A549 (cell line): ENCODE results near the gene SBNO1. TPM values are rescaled to one million over a fixed set of nuclear protein-coding genes. Genes with fewer than 3 reads are reported as not detected.
"Not testable (repeated sequence)": the region's sequence is repeated elsewhere in the genome, so short reads cannot be mapped to it uniquely, and the experiment has no call there.

Experiments used
- ATAC-seq, 2 experiments: fragments of 200-7000 bp in 1 of 2; fragments of >200 bp in 1 of 2; cut with Nextera tagmentation in 1 of 2; cut with Tn5 transposase in 1 of 2; 3 replicates each; pipeline versions ENCODE4 v1.8.0 to v1.9.1; 2018 to 2020; ENCODE audit warnings: mild to moderate bottlenecking in 1 of 2, moderate library complexity in 1 of 2
- CTCF ChIA-PET: fragments of 300-600 bp; sonication (Branson Sonifier 250); formaldehyde crosslinking; extraction: SDS; loops from one replicate; lab custom pipeline; 2021; ENCODE audit warnings: antibody characterized with exemption, inconsistent platforms; lab: Yijun Ruan, JAX
- POLR2A ChIA-PET: fragments of 350-600 bp; formaldehyde crosslinking; extraction: SDS; loops from one replicate; lab custom pipeline; 2021; ENCODE audit warnings: antibody characterized with exemption, inconsistent platforms; lab: Yijun Ruan, JAX
- DNase-seq, 2 experiments: peaks; one replicate each; pipeline versions ENCODE4 v3.0.0 to v3.0.0-alpha.2; 2011 to 2016; ENCODE audit warnings: low read depth in 1 of 2, low spot score in 1 of 2
- FAIRE-seq: peaks from 2 replicates; lab custom pipeline; 2011; peaks lifted over from hg19 to GRCh38; lab: Jason Lieb, UNC
- H3K27ac ChIP-seq, 2 experiments: fragments of >200 bp; sonication (Bioruptor Twin); formaldehyde crosslinking; 3 replicates each; pipeline ENCODE4 v1.5.1; 2016 to 2017
- H3K4me1 ChIP-seq: fragments of >200 bp; sonication (Bioruptor Twin); formaldehyde crosslinking; 3 replicates; pipeline ENCODE4 v1.6.1; 2016
- H3K4me2 ChIP-seq: fragments of >200 bp; sonication (Bioruptor Twin); formaldehyde crosslinking; 3 replicates; pipeline ENCODE4 v1.6.1; 2016
- H3K4me3 ChIP-seq: fragments of >200 bp; sonication (Bioruptor Twin); formaldehyde crosslinking; 3 replicates; pipeline ENCODE4 v1.5.1; 2016
- H3K9me3 ChIP-seq: fragments of >200 bp; sonication (Bioruptor Twin); formaldehyde crosslinking; 3 replicates; pipeline ENCODE4 v1.6.1; 2016
- FOSL2 ChIP-seq, 2 experiments: fragments of 450-650 bp in 1 of 2; fragments of >200 bp in 1 of 2; sonication (Bioruptor Twin) in 1 of 2; formaldehyde crosslinking; IDR thresholded peaks; 2 replicates each; pipeline versions ENCODE4 v1.5.0 to v1.6.1; 2016 to 2020; ENCODE audit warnings: mild to moderate bottlenecking in 1 of 2, moderate library complexity in 1 of 2
- HOXB5 ChIP-seq: fragments of 250-450 bp; sonication (Bioruptor Pico); IDR thresholded peaks from 2 replicates; pipeline ENCODE4 v1.5.0; 2020; ENCODE audit warnings: mild to moderate bottlenecking, moderate library complexity
- JUN ChIP-seq, 2 experiments: fragments of >200 bp; sonication (Bioruptor Twin); formaldehyde crosslinking; IDR thresholded peaks; 2 replicates in 1 of 2; 3 replicates in 1 of 2; pipeline ENCODE4 v1.6.1; 2016 to 2017
- JUNB ChIP-seq: fragments of >200 bp; sonication (Bioruptor Twin); formaldehyde crosslinking; IDR thresholded peaks from 2 replicates; pipeline ENCODE4 v1.6.1; 2016
- KDM1A ChIP-seq: fragments of 200-600 bp; sonication (generic); IDR thresholded peaks from 2 replicates; pipeline ENCODE4 v1.6.1; 2016; ENCODE audit warnings: low read depth, mild to moderate bottlenecking
- MAFK ChIP-seq: fragments of 450-650 bp; IDR thresholded peaks from 2 replicates; pipeline ENCODE4 v1.6.1; 2014; ENCODE audit not compliant: partially characterized antibody
- NFE2L2 ChIP-seq: fragments of 150-350 bp; conservative IDR thresholded peaks from 2 replicates; pipeline ENCODE4 v1.6.1; 2014; ENCODE audit warnings: low read length
- POLR2A ChIP-seq: IDR thresholded peaks from 2 replicates; pipeline ENCODE4 v1.6.1; 2012; ENCODE audit warnings: mild to moderate bottlenecking, low read length
- RNF2 ChIP-seq: fragments of 200-600 bp; sonication (generic); IDR thresholded peaks from 2 replicates; pipeline ENCODE4 v1.6.1; 2016; ENCODE audit warnings: low read depth, mild to moderate bottlenecking, antibody characterized with exemption, moderate library complexity, borderline replicate concordance
- ZC3H11A ChIP-seq: fragments of 450-650 bp; IDR thresholded peaks from 2 replicates; pipeline ENCODE4 v1.6.1; 2014; ENCODE audit warnings: antibody characterized with exemption, mild to moderate bottlenecking
- ZFP36 ChIP-seq: fragments of 450-650 bp; IDR thresholded peaks from 2 replicates; pipeline ENCODE4 v1.6.1; 2014; ENCODE audit warnings: borderline replicate concordance; ENCODE audit not compliant: partially characterized antibody
- ZNF302 ChIP-seq: fragments of 250-450 bp; sonication (Bioruptor Pico); IDR thresholded peaks from 2 replicates; pipeline ENCODE4 v1.9.0; 2021; ENCODE audit warnings: inconsistent platforms, mild to moderate bottlenecking, moderate library complexity
- WGBS: methylation state at CpG from one replicate; pipeline ENCODE4 v1.1.6; 2017; ENCODE audit errors: missing lambda C conversion rate; 5-methylcytosine and 5-hydroxymethylcytosine counted together
- polyA plus RNA-seq, 4 experiments: library from polyadenylated mRNA; depleted of rRNA in 3 of 4; stranded (reverse); fragments of >200 nt; fragmentation: RNase III in 1 of 4; extraction: RNeasy Plus Mini Kit Qiagen cat#74134 plus additional on column Dnase treatment in 1 of 4; gene quantifications; 2 replicates in 3 of 4; 3 replicates in 1 of 4; pipeline ENCODE4 v1.2.3, GENCODE V29; 2011 to 2017
- TF ChIP-seq, protein P1 (sequence below): IDR thresholded peaks from 2 replicates; pipeline ENCODE4 v1.6.1; 2012; ENCODE audit warnings: low read depth, borderline replicate concordance
- TF ChIP-seq, protein P2 (sequence below): fragments of 450-650 bp; IDR thresholded peaks from 2 replicates; pipeline ENCODE4 v1.6.1; 2014; ENCODE audit warnings: antibody characterized with exemption
- TF ChIP-seq, protein P3 (sequence below): IDR thresholded peaks from 2 replicates; pipeline ENCODE4 v1.6.1; 2012
- TF ChIP-seq, protein P4 (sequence below): IDR thresholded peaks from 2 replicates; pipeline ENCODE4 v1.6.1; 2012
- TF ChIP-seq, protein P5 (sequence below): fragments of 250-450 bp; sonication (Bioruptor Pico); IDR thresholded peaks from 2 replicates; pipeline ENCODE4 v1.5.0; 2020; ENCODE audit warnings: low read depth, mild to moderate bottlenecking, moderate library complexity

The SBNO1 gene
- polyA plus RNA-seq, 2 of the 4 experiments (the other 2 are of a cell fraction) = 25.9 to 35.7 TPM

DNA sequence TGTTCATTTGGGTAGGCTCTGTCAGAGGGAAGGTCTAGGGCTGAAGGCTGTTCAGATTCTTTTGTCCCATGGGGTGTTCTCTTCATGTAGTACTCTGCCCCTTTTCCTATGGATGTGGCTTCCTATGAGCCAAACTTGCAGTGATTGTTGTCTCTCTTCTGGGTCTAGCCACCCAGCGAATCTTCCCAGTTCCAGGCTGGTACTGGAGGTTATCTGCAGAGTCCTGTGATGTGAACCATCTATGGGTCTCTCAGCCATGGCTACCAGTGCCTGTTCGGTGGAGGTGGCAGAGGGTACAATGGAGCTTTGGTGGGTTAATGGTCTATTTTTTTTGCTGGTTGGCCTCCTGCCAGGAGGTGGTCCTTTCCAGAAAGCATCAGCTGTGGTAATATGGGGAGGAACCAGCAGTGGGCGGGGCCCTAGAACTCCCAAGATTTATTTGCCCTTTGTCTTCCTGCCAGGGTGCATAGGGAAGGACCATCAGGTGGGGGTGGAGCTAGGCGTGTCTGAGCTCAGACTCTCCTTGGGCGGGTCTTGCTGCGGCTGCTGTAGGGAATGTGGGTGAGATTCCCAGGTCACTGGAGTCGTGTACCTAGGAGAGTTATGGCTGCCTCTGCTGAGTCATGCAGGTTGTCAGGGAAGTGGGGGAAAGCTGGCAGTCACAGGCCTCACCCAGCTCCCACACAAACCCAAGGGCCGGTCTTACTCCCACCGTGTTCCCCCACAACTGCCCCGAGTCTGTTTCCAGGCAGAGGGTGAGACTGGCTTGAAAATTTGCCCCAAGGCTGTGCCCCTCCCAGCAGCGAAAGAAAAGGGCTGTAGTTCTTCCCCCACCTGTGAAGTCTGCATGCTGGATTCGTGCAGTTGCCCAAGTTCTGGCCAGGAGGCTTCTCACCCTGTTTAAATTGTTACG is 113.9 kb downstream of the SBNO1 start:
- CTCF ChIA-PET = interaction anchor here (1.0 to 1.7 kb wide), 5 partner anchors 13 to 207 kb away, joined by 3 to 8 read pairs (median 4); no protein-coding TSS in a partner anchor
- DNase-seq (peak; percentile 71 to 97), ATAC-seq (peak; percentile 86; a peak in 5 of 6 replicates), FAIRE-seq (no peak)
- Histone ChIP-seq H3K4me2 (peak overlapping the region; percentile 63), H3K4me1 (peaks cover 26% of the 10 kb centered on the region), H3K27ac (peak overlapping the region; percentile 86 to 93), H3K9me3 (peaks cover 7% of the 10 kb centered on the region; the same call in 1 of the 3 replicates), H3K4me3 (0 out of 3 replicates have a peak overlapping the region, but pooled peaks have one; percentile 5)
- POLR2A ChIA-PET = interaction anchor here (0.9 to 2.3 kb wide), 2 partner anchors 9 to 18 kb away, joined by 4 to 22 read pairs; partner anchors contain the start of genes MPHOSPH9 and MTRFR
- TF ChIP-seq, protein P1, sequence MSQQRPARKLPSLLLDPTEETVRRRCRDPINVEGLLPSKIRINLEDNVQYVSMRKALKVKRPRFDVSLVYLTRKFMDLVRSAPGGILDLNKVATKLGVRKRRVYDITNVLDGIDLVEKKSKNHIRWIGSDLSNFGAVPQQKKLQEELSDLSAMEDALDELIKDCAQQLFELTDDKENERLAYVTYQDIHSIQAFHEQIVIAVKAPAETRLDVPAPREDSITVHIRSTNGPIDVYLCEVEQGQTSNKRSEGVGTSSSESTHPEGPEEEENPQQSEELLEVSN = no peak
- TF ChIP-seq, protein P2, sequence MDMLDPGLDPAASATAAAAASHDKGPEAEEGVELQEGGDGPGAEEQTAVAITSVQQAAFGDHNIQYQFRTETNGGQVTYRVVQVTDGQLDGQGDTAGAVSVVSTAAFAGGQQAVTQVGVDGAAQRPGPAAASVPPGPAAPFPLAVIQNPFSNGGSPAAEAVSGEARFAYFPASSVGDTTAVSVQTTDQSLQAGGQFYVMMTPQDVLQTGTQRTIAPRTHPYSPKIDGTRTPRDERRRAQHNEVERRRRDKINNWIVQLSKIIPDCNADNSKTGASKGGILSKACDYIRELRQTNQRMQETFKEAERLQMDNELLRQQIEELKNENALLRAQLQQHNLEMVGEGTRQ = no peak
- TF ChIP-seq ZFP36 (no peak), ZNF302 (peak; percentile 52; the same call in 1 of the 2 replicates), NFE2L2 (peak; percentile 77), RNF2 (no peak), HOXB5 (CRISPR knock-in tag) (0 out of 2 replicates have a peak, but pooled peaks have one; percentile 26), POLR2A (peak; percentile 36; the same call in 1 of the 2 replicates), KDM1A (no peak), ZC3H11A (no peak), FOSL2 (IDR thresholded peaks at IDR 0.05) (no peak), FOSL2 (CRISPR knock-in tag; IDR thresholded peaks at IDR 0.05) (peak; percentile 70), JUN (IDR thresholded peaks at IDR 0.05) (0 out of 5 replicates have a peak, but pooled peaks of 1 of the 2 experiments have one; percentile 40), MAFK (peak; percentile 95), JUNB (no peak)
- TF ChIP-seq, protein P3, sequence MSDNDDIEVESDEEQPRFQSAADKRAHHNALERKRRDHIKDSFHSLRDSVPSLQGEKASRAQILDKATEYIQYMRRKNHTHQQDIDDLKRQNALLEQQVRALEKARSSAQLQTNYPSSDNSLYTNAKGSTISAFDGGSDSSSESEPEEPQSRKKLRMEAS = peak; percentile 31; the same call in 1 of the 2 replicates
- TF ChIP-seq, protein P4, sequence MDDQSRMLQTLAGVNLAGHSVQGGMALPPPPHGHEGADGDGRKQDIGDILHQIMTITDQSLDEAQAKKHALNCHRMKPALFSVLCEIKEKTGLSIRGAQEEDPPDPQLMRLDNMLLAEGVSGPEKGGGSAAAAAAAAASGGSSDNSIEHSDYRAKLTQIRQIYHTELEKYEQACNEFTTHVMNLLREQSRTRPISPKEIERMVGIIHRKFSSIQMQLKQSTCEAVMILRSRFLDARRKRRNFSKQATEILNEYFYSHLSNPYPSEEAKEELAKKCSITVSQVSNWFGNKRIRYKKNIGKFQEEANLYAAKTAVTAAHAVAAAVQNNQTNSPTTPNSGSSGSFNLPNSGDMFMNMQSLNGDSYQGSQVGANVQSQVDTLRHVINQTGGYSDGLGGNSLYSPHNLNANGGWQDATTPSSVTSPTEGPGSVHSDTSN = no peak
- TF ChIP-seq, protein P5, sequence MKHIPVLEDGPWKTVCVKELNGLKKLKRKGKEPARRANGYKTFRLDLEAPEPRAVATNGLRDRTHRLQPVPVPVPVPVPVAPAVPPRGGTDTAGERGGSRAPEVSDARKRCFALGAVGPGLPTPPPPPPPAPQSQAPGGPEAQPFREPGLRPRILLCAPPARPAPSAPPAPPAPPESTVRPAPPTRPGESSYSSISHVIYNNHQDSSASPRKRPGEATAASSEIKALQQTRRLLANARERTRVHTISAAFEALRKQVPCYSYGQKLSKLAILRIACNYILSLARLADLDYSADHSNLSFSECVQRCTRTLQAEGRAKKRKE = no peak
- 15% methylated on average over 13 of the region's 13 CpGs for WGBS

DNA sequence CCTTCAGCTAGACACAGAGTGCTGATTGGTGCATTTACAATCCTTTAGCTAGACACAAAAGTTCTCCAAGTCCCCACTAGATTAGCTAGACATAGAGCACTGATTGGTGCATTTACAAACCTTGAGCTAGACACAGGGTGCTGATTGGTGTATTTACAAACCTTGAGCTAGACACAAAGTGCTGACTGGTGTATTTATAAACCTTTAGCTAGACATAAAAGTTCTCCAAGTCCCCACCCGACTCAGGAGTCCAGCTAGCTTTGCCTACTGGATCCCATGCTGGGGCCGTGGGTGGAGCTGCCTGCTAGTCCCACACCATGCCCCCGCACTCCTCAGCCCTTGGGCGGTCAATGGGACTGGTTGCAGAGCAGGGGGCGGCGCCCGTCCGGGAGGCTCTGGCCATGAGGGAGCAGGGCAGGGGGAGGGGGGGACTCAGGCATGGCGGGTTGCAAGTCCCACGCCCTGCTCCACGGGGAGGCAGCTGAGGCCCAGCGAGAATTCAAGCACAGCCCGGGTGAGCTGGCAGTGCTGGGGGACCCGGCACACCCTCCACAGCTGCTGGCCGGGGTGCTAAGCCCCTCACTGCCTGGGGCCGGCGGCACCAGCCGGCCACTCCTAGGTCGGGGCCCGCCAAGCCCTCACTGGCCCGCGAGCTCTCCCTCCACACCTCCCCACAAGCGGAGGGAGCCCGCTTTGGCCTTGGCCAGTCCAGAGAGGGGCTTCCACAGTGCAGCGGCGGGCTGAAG is 115.5 kb downstream of the SBNO1 start:
- not testable (repeated sequence) for FAIRE-seq, H3K4me3 ChIP-seq, ATAC-seq, H3K4me2 ChIP-seq, H3K9me3 ChIP-seq, DNase-seq
- WGBS = 94% methylated on average over 17 of the region's 26 CpGs
- ChIA-PET CTCF (interaction anchor here (0.8 to 2.8 kb wide), 6 partner anchors 11 to 951 kb away, joined by 3 to 16 read pairs (median 4); partner anchors contain the start of genes MPHOSPH9 and MTRFR), POLR2A (interaction anchor here (1.1 kb wide), 1 partner anchor 16 kb away, joined by 4 read pairs; the partner anchor contains the start of genes MPHOSPH9 and MTRFR)
- TF ChIP-seq MAFK = peak; percentile 59
- peaks cover 26% of the 10 kb centered on the region for H3K4me1 ChIP-seq
- H3K27ac ChIP-seq = peak overlapping the region in 1 of 2 experiments; percentile 54; a peak in 2 of 6 replicates

DNA sequence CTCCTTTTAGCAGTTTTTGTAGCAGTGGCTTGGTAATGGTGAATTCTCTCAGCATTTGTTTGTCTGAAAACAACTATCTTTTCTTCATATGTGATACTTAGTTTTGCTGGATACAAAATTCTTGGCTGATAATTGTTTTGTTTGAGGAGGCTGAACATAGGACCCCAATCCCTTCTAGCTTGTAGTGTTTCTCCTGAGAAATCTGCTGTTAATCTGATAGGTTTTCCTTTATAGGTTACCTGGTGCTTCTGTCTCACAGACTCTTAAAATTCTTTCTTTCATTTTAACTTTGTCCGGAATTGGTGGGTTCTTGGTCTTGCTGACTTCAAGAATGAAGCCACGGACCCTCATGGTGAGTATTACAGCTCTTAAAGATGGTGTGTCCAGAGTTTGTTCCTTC is 116.5 kb downstream of the SBNO1 start:
- ChIA-PET CTCF (interaction anchor here (0.8 to 2.8 kb wide), 3 partner anchors 10 to 388 kb away, joined by 3 to 16 read pairs (median 6); no protein-coding TSS in a partner anchor), POLR2A (interaction anchor here (1.1 kb wide), 1 partner anchor 15 kb away, joined by 4 read pairs; the partner anchor contains the start of genes MPHOSPH9 and MTRFR)
- FAIRE-seq, H3K27ac ChIP-seq, ATAC-seq, H3K9me3 ChIP-seq, H3K4me3 ChIP-seq, DNase-seq, H3K4me2 ChIP-seq: not testable (repeated sequence)
- peaks cover 26% of the 10 kb centered on the region for H3K4me1 ChIP-seq
- WGBS = 96% methylated on average over 2 of the region's 2 CpGs
